ENCODE results near the gene OR2C3. TPM values are rescaled to one million over a fixed set of nuclear protein-coding genes. Genes with fewer than 3 reads are reported as not detected.

The OR2C3 gene
- total and polyA plus RNA-seq, 2 of the 13 experiments (the other 11 are each of a cell fraction or from before 2014, with no cell fraction given): not detected

GRCh38 chr1:247529771-247530355 is 6.4 kb downstream of the OR2C3 start (continued):
- TF ChIP-seq ZNF674 (CRISPR knock-in tag; IDR thresholded peaks at IDR 0.05; ENCODE audit: low read depth) (no peak), NBN (conservative IDR thresholded peaks at IDR 0.05) (no peak), IKZF5 (CRISPR knock-in tag; IDR thresholded peaks at IDR 0.05) (no peak)

- no peak overlapping the region for H3K27ac ChIP-seq (ENCODE audit: extremely low read length, insufficient read depth, low read length)
- H3K9me3 ChIP-seq (ENCODE audit: low read length): no peaks in the 10 kb centered on the region
- DNase-seq (ENCODE audit: low spot score): no peak
- no peaks in the 10 kb centered on the region for H3K36me3 ChIP-seq (replicated peaks in 1 of 2; ENCODE audit: control insufficient read depth in 1 of 2, insufficient read depth in 2 of 2, low read length in 2 of 2)
- H3K79me2 ChIP-seq (ENCODE audit: insufficient read depth, low read length): no peaks in the 10 kb centered on the region
- ATAC-seq: no peak
- no peaks in the 10 kb centered on the region; a peak in 1 of 5 replicates for H3K27me3 ChIP-seq (ENCODE audit: control insufficient read depth in 1 of 2, insufficient read depth in 2 of 2, low read length in 2 of 2)
- 0% methylated on average over 1 of the region's 2 CpGs for WGBS (ENCODE audit: low lambda C conversion rate)
- H3K4me3 ChIP-seq (replicated peaks in 1 of 3; ENCODE audit: insufficient read depth in 1 of 3, low read depth in 2 of 3, low read length in 3 of 3): no peak overlapping the region
- H2AFZ ChIP-seq (ENCODE audit: low read length): no peak overlapping the region
- H3K9ac ChIP-seq (ENCODE audit: insufficient read depth, low read depth, low read length): no peak overlapping the region
- intact Hi-C loops (cut with micrococcal nuclease; ENCODE audit: unreplicated experiment): no loop called here
- no peak overlapping the region for H3K4me2 ChIP-seq (ENCODE audit: low read depth, low read length)
- FAIRE-seq: no peak
- CTCF ChIA-PET (ENCODE audit: low intra/inter-chr PET ratio, low total read pairs): no interaction called here
- POLR2A ChIA-PET: no interaction called here
- in situ Hi-C loops (cut with HindIII; ENCODE audit: extremely low pct_ligation_motif_present, low pct_unique_long_range_greater_than_20kb): no loop called here
- no peaks in the 10 kb centered on the region for H3K4me1 ChIP-seq (ENCODE audit: insufficient read depth, low read length)
- no peaks in the 10 kb centered on the region for H4K20me1 ChIP-seq (ENCODE audit: insufficient read depth, low read length)
- BruUV-seq (replicated peaks): no TSS peak
- TF ChIP-seq ETV5 (CRISPR knock-in tag; IDR thresholded peaks at IDR 0.05; ENCODE audit: borderline replicate concordance) (no peak), HBP1 (CRISPR knock-in tag; IDR thresholded peaks at IDR 0.05; ENCODE audit: low read depth) (no peak), SNAPC2 (CRISPR knock-in tag; IDR thresholded peaks at IDR 0.05) (no peak), PCBP1 (IDR thresholded peaks at IDR 0.05; ENCODE audit: borderline replicate concordance, low read depth, low read length) (no peak), ZNF18 (CRISPR knock-in tag; IDR thresholded peaks at IDR 0.05; ENCODE audit: insufficient replicate concordance) (no peak), SETDB1 (CRISPR knock-in tag; IDR thresholded peaks at IDR 0.05; ENCODE audit: borderline replicate concordance) (no peak), ZNF367 (CRISPR knock-in tag; IDR thresholded peaks at IDR 0.05; ENCODE audit: borderline replicate concordance) (no peak), ZNF501 (CRISPR knock-in tag; IDR thresholded peaks at IDR 0.05) (no peak), TSC22D2 (CRISPR knock-in tag; IDR thresholded peaks at IDR 0.05; ENCODE audit: borderline replicate concordance) (no peak), TMF1 (CRISPR knock-in tag; IDR thresholded peaks at IDR 0.05; ENCODE audit: low read depth) (no peak)
- TF ChIP-seq, protein P1, sequence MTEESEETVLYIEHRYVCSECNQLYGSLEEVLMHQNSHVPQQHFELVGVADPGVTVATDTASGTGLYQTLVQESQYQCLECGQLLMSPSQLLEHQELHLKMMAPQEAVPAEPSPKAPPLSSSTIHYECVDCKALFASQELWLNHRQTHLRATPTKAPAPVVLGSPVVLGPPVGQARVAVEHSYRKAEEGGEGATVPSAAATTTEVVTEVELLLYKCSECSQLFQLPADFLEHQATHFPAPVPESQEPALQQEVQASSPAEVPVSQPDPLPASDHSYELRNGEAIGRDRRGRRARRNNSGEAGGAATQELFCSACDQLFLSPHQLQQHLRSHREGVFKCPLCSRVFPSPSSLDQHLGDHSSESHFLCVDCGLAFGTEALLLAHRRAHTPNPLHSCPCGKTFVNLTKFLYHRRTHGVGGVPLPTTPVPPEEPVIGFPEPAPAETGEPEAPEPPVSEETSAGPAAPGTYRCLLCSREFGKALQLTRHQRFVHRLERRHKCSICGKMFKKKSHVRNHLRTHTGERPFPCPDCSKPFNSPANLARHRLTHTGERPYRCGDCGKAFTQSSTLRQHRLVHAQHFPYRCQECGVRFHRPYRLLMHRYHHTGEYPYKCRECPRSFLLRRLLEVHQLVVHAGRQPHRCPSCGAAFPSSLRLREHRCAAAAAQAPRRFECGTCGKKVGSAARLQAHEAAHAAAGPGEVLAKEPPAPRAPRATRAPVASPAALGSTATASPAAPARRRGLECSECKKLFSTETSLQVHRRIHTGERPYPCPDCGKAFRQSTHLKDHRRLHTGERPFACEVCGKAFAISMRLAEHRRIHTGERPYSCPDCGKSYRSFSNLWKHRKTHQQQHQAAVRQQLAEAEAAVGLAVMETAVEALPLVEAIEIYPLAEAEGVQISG (CRISPR knock-in tag; IDR thresholded peaks at IDR 0.05): no peak
These were observed 7.3 kb downstream of the OR2C3 start for GRCh38 chr1:247528812-247529474.

Data from HepG2 (cell line).